Measurements from ENCODE around the gene SCN11A.
A peak's percentile ranks its signal among the peaks of the same experiment; 100 is the strongest.

The SCN11A gene

GRCh38 chr3:39021465-39022285, 30.1 kb downstream of the SCN11A start:
- Histone ChIP-seq H3K27ac (ENCODE audit: poor library complexity, severe bottlenecking) (no peak overlapping the region), H3K27me3 (ENCODE audit: insufficient read depth, poor library complexity, severe bottlenecking) (no peaks in the 10 kb centered on the region), H3K36me3 (ENCODE audit: low read depth) (no peaks in the 10 kb centered on the region), H3K9me3 (ENCODE audit: severe bottlenecking) (no peaks in the 10 kb centered on the region), H3K4me1 (ENCODE audit: insufficient read depth, poor library complexity, severe bottlenecking) (no peaks in the 10 kb centered on the region), H3K4me3 (ENCODE audit: severe bottlenecking) (no peak overlapping the region)
- no peak for ATAC-seq (ENCODE audit: low read depth)
- TF ChIP-seq, protein P1, sequence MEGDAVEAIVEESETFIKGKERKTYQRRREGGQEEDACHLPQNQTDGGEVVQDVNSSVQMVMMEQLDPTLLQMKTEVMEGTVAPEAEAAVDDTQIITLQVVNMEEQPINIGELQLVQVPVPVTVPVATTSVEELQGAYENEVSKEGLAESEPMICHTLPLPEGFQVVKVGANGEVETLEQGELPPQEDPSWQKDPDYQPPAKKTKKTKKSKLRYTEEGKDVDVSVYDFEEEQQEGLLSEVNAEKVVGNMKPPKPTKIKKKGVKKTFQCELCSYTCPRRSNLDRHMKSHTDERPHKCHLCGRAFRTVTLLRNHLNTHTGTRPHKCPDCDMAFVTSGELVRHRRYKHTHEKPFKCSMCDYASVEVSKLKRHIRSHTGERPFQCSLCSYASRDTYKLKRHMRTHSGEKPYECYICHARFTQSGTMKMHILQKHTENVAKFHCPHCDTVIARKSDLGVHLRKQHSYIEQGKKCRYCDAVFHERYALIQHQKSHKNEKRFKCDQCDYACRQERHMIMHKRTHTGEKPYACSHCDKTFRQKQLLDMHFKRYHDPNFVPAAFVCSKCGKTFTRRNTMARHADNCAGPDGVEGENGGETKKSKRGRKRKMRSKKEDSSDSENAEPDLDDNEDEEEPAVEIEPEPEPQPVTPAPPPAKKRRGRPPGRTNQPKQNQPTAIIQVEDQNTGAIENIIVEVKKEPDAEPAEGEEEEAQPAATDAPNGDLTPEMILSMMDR (IDR thresholded peaks at IDR 0.05; ENCODE audit: poor library complexity, severe bottlenecking) = no peak
- DNase-seq (ENCODE audit: low spot score) = no peak

GRCh38 chr3:39021029-39021428, 30.7 kb downstream of the SCN11A start:
- Histone ChIP-seq H3K4me1 (ENCODE audit: insufficient read depth, poor library complexity, severe bottlenecking) (no peaks in the 10 kb centered on the region), H3K27ac (ENCODE audit: poor library complexity, severe bottlenecking) (no peak overlapping the region), H3K4me3 (ENCODE audit: severe bottlenecking) (no peak overlapping the region), H3K36me3 (ENCODE audit: low read depth) (no peaks in the 10 kb centered on the region), H3K9me3 (ENCODE audit: severe bottlenecking) (no peaks in the 10 kb centered on the region), H3K27me3 (ENCODE audit: insufficient read depth, poor library complexity, severe bottlenecking) (no peaks in the 10 kb centered on the region)
- TF ChIP-seq, protein P1 (IDR thresholded peaks at IDR 0.05; ENCODE audit: poor library complexity, severe bottlenecking) = no peak
- no peak for DNase-seq (ENCODE audit: low spot score)
- no peak for ATAC-seq (ENCODE audit: low read depth)

GRCh38 chr3:39019299-39019698, 32.4 kb downstream of the SCN11A start:
- no peak overlapping the region for H3K27ac ChIP-seq (ENCODE audit: poor library complexity, severe bottlenecking)
- no peaks in the 10 kb centered on the region for H3K36me3 ChIP-seq (ENCODE audit: low read depth)
- H3K9me3 ChIP-seq (ENCODE audit: severe bottlenecking) = no peaks in the 10 kb centered on the region
- no peak for DNase-seq (ENCODE audit: low spot score)
- no peak overlapping the region for H3K4me3 ChIP-seq (ENCODE audit: severe bottlenecking)
- no peak for ATAC-seq (ENCODE audit: low read depth)
- H3K27me3 ChIP-seq (ENCODE audit: insufficient read depth, poor library complexity, severe bottlenecking) = no peaks in the 10 kb centered on the region
- TF ChIP-seq, protein P1 (IDR thresholded peaks at IDR 0.05; ENCODE audit: poor library complexity, severe bottlenecking) = no peak
- H3K4me1 ChIP-seq (ENCODE audit: insufficient read depth, poor library complexity, severe bottlenecking) = no peaks in the 10 kb centered on the region

DNA sequence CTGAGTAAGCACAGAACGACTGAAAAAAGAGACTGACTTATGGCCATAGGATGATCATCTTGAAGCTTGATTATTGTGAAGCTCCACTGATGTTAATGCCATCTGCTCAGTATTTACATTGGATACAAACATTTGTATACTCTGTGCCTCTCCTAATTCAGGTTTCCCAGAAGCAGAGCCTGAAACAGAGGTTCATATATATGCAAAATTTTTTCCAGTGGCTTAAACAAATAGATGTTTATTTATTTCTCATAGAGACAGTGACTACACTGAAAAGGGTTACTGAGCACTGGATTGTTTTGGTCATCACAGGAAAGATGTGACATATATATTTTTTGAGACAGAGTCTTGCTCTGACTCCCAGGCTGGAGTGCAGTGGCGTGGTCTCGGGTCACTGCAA, 36.3 kb downstream of the SCN11A start:
- DNase-seq (ENCODE audit: low spot score) (no peak), ATAC-seq (ENCODE audit: low read depth) (no peak)
- H3K9me3 ChIP-seq (ENCODE audit: severe bottlenecking) = no peaks in the 10 kb centered on the region
- peaks cover 2% of the 10 kb centered on the region for H3K4me1 ChIP-seq (ENCODE audit: insufficient read depth, poor library complexity, severe bottlenecking)
- H3K36me3 ChIP-seq (ENCODE audit: low read depth) = no peaks in the 10 kb centered on the region
- TF ChIP-seq, protein P1 (IDR thresholded peaks at IDR 0.05; ENCODE audit: poor library complexity, severe bottlenecking) = no peak
- H3K27ac ChIP-seq (ENCODE audit: poor library complexity, severe bottlenecking) = no peak overlapping the region
- no peaks in the 10 kb centered on the region for H3K27me3 ChIP-seq (ENCODE audit: insufficient read depth, poor library complexity, severe bottlenecking)
- H3K4me3 ChIP-seq (ENCODE audit: severe bottlenecking) = no peak overlapping the region

GRCh38 chr3:39013921-39014509, 37.7 kb downstream of the SCN11A start:
- H3K4me3 ChIP-seq (ENCODE audit: severe bottlenecking) = no peak overlapping the region
- no peaks in the 10 kb centered on the region for H3K27me3 ChIP-seq (ENCODE audit: insufficient read depth, poor library complexity, severe bottlenecking)
- no peaks in the 10 kb centered on the region for H3K36me3 ChIP-seq (ENCODE audit: low read depth)
- DNase-seq (ENCODE audit: low spot score) (no peak), ATAC-seq (ENCODE audit: low read depth) (peak; percentile 63; the same call in 2 of the 3 replicates)
- TF ChIP-seq, protein P1 (IDR thresholded peaks at IDR 0.05; ENCODE audit: poor library complexity, severe bottlenecking) = no peak
- H3K27ac ChIP-seq (ENCODE audit: poor library complexity, severe bottlenecking) = no peak overlapping the region
- H3K4me1 ChIP-seq (ENCODE audit: insufficient read depth, poor library complexity, severe bottlenecking) = peaks cover 2% of the 10 kb centered on the region
- H3K9me3 ChIP-seq (ENCODE audit: severe bottlenecking) = no peaks in the 10 kb centered on the region
